ENCODE results near the gene ATP6V0A4.

ATP6V0A4 gene

DNA sequence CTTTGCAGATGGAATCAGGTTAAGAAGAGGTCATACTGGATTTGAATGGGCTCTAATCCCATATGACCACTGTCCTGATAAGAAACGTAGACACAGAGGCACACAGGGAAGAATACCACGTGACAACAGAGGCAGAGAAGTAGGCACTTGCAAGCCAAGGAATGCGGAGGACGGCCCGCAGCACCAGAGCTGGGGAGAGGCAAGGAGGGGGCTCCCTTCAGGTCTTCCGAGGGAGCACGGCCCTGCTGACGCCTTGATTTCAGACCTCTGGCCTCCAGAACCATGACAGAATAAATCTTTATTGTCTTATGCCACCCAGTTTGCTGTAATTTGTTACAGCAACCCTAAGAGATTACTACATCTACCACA is 44.9 kb downstream of the ATP6V0A4 start:
- Histone ChIP-seq H3K27ac (ENCODE audit: low read depth, low read length) (no peak overlapping the region), H3K9me3 (ENCODE audit: control insufficient read depth in 5 of 5, low read length in 5 of 5) (no peaks in the 10 kb centered on the region), H3K4me3 (ENCODE audit: low read depth in 1 of 5, low read length in 5 of 5) (no peak overlapping the region), H3K27me3 (ENCODE audit: control insufficient read depth in 5 of 5, insufficient read depth in 4 of 5, low read length in 5 of 5) (peaks cover 0 to 14% (median 8%) of the 10 kb centered on the region in 5 donors), H3K9ac (ENCODE audit: low read length in 5 of 5) (no peak overlapping the region), H3K36me3 (ENCODE audit: control insufficient read depth in 5 of 5, insufficient read depth in 5 of 5, low read length in 5 of 5) (no peaks in the 10 kb centered on the region), H3K4me1 (ENCODE audit: control insufficient read depth in 5 of 5, insufficient read depth in 5 of 5, low read length in 5 of 5) (no peaks in the 10 kb centered on the region)

DNA sequence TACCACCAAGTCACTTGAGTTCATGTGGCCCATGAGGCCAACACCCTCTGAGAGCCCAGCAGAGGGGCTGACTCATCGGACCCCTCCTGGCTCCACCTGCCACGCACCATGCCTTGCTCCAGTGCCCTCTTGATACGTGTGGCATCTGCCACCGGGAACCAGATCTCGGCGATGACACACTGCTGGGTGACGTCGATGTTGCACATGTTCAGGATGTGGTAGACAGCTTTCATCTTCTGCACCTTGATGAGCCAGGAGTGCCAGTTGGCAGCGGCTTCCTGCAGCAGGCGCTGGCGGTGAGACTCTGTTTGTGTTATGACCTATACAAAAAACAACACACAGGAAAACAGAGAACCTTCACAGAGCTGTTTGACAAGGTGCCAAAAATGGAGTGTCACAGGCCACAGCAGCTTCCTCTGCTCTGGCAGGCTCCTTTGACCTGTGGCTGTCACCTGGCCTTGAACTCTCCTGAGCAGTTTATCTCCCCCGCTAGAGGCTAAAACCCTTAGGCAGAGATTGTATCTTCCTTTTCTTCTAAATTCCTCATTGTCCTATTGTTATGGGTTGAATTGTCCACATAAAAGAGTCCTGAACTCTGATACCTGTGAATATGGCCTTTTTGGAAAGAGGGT is 45.4 kb downstream of the ATP6V0A4 start:
- Histone ChIP-seq H3K9me3 (ENCODE audit: control insufficient read depth in 5 of 5, low read length in 5 of 5) (no peaks in the 10 kb centered on the region), H3K27me3 (ENCODE audit: control insufficient read depth in 5 of 5, insufficient read depth in 4 of 5, low read length in 5 of 5) (peaks cover 0 to 14% (median 8%) of the 10 kb centered on the region in 5 donors), H3K27ac (ENCODE audit: low read depth, low read length) (no peak overlapping the region), H3K4me3 (ENCODE audit: low read depth in 1 of 5, low read length in 5 of 5) (no peak overlapping the region), H3K4me1 (ENCODE audit: control insufficient read depth in 5 of 5, insufficient read depth in 5 of 5, low read length in 5 of 5) (no peaks in the 10 kb centered on the region), H3K36me3 (ENCODE audit: control insufficient read depth in 5 of 5, insufficient read depth in 5 of 5, low read length in 5 of 5) (no peaks in the 10 kb centered on the region), H3K9ac (ENCODE audit: low read length in 5 of 5) (no peak overlapping the region)

- Histone ChIP-seq H3K36me3 (ENCODE audit: control insufficient read depth in 5 of 5, insufficient read depth in 5 of 5, low read length in 5 of 5) (no peaks in the 10 kb centered on the region), H3K9ac (ENCODE audit: low read length in 5 of 5) (no peak overlapping the region), H3K4me3 (ENCODE audit: low read depth in 1 of 5, low read length in 5 of 5) (no peak overlapping the region), H3K27ac (ENCODE audit: low read depth, low read length) (no peak overlapping the region), H3K27me3 (ENCODE audit: control insufficient read depth in 5 of 5, insufficient read depth in 4 of 5, low read length in 5 of 5) (peaks cover 0 to 14% (median 8%) of the 10 kb centered on the region in 5 donors), H3K4me1 (ENCODE audit: control insufficient read depth in 5 of 5, insufficient read depth in 5 of 5, low read length in 5 of 5) (no peaks in the 10 kb centered on the region), H3K9me3 (ENCODE audit: control insufficient read depth in 5 of 5, low read length in 5 of 5) (no peaks in the 10 kb centered on the region)
Measured at GRCh38 chr7:138750901-138751464, 47.0 kb downstream of the ATP6V0A4 start.

- Histone ChIP-seq H3K4me1 (ENCODE audit: control insufficient read depth in 5 of 5, insufficient read depth in 5 of 5, low read length in 5 of 5) (no peaks in the 10 kb centered on the region), H3K4me3 (ENCODE audit: low read depth in 1 of 5, low read length in 5 of 5) (no peak overlapping the region), H3K9me3 (ENCODE audit: control insufficient read depth in 5 of 5, low read length in 5 of 5) (no peaks in the 10 kb centered on the region), H3K36me3 (ENCODE audit: control insufficient read depth in 5 of 5, insufficient read depth in 5 of 5, low read length in 5 of 5) (no peaks in the 10 kb centered on the region), H3K27me3 (ENCODE audit: control insufficient read depth in 5 of 5, insufficient read depth in 4 of 5, low read length in 5 of 5) (peaks cover 0 to 14% (median 8%) of the 10 kb centered on the region in 5 donors), H3K27ac (ENCODE audit: low read depth, low read length) (no peak overlapping the region), H3K9ac (ENCODE audit: low read length in 5 of 5) (no peak overlapping the region)
Measured at GRCh38 chr7:138750473-138750872, 47.5 kb downstream of the ATP6V0A4 start.

GRCh38 chr7:138749960-138750359 is 48.0 kb downstream of the ATP6V0A4 start:
- Histone ChIP-seq H3K27me3 (ENCODE audit: control insufficient read depth in 5 of 5, insufficient read depth in 4 of 5, low read length in 5 of 5) (peaks cover 0 to 14% (median 8%) of the 10 kb centered on the region in 5 donors), H3K9ac (ENCODE audit: low read length in 5 of 5) (no peak overlapping the region), H3K4me1 (ENCODE audit: control insufficient read depth in 5 of 5, insufficient read depth in 5 of 5, low read length in 5 of 5) (no peaks in the 10 kb centered on the region), H3K27ac (ENCODE audit: low read depth, low read length) (no peak overlapping the region), H3K4me3 (ENCODE audit: low read depth in 1 of 5, low read length in 5 of 5) (no peak overlapping the region), H3K36me3 (ENCODE audit: control insufficient read depth in 5 of 5, insufficient read depth in 5 of 5, low read length in 5 of 5) (no peaks in the 10 kb centered on the region), H3K9me3 (ENCODE audit: control insufficient read depth in 5 of 5, low read length in 5 of 5) (no peaks in the 10 kb centered on the region)

DNA sequence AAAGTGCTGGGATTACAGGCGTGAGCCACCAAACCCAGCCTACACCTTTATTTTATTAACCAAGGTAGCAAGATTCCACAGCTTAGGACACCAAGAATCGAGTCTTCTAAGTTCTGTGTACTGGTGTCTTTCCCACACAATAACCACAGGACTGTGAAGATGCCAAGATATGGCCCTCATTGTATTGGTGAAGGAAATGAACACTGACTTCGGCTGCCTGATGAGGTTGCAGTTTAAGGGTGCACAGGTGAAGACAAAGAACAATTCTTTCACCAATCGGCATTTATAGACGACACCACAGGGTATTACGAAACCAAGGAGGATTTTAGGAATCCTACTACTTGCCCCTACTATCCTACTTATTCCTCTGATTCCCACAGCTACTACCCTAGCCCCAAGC is 49.3 kb downstream of the ATP6V0A4 start:
- no peak overlapping the region for H3K9ac ChIP-seq (ENCODE audit: low read length in 5 of 5)
- no peaks in the 10 kb centered on the region for H3K36me3 ChIP-seq (ENCODE audit: control insufficient read depth in 5 of 5, insufficient read depth in 5 of 5, low read length in 5 of 5)
- H3K4me3 ChIP-seq (ENCODE audit: low read depth in 1 of 5, low read length in 5 of 5): no peak overlapping the region
- H3K9me3 ChIP-seq (ENCODE audit: control insufficient read depth in 5 of 5, low read length in 5 of 5): no peaks in the 10 kb centered on the region
- H3K4me1 ChIP-seq (ENCODE audit: control insufficient read depth in 5 of 5, insufficient read depth in 5 of 5, low read length in 5 of 5): no peaks in the 10 kb centered on the region
- no peak overlapping the region for H3K27ac ChIP-seq (ENCODE audit: low read depth, low read length)
- H3K27me3 ChIP-seq (ENCODE audit: control insufficient read depth in 5 of 5, insufficient read depth in 4 of 5, low read length in 5 of 5): peaks cover 0 to 14% (median 8%) of the 10 kb centered on the region in 5 donors

DNA sequence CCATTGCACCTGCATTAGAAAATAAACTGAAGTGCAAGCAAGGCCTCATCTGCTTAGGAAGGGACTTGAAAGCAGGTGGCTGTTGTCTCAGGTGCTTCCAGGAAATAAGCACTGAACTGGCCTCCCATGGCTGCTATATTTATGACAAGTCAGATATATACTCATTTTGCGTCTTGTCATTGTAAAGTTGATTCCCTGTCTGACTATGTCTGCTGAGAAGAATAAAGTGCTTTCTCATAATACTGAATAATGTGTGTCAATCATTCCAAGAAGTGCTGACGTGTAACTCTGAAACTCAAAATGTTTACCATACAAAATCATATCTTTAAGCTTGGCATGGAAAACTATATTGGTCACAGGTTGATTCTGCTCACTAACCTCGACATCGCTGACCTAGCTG is 51.9 kb downstream of the ATP6V0A4 start:
- Histone ChIP-seq H3K4me3 (ENCODE audit: low read depth in 1 of 5, low read length in 5 of 5) (no peak overlapping the region), H3K9ac (ENCODE audit: low read length in 5 of 5) (no peak overlapping the region), H3K27me3 (ENCODE audit: control insufficient read depth in 5 of 5, insufficient read depth in 4 of 5, low read length in 5 of 5) (peaks cover 0 to 7% (median 4%) of the 10 kb centered on the region in 5 donors), H3K36me3 (ENCODE audit: control insufficient read depth in 5 of 5, insufficient read depth in 5 of 5, low read length in 5 of 5) (no peaks in the 10 kb centered on the region), H3K4me1 (ENCODE audit: control insufficient read depth in 5 of 5, insufficient read depth in 5 of 5, low read length in 5 of 5) (no peaks in the 10 kb centered on the region), H3K27ac (ENCODE audit: low read depth, low read length) (no peak overlapping the region), H3K9me3 (ENCODE audit: control insufficient read depth in 5 of 5, low read length in 5 of 5) (no peaks in the 10 kb centered on the region)

DNA sequence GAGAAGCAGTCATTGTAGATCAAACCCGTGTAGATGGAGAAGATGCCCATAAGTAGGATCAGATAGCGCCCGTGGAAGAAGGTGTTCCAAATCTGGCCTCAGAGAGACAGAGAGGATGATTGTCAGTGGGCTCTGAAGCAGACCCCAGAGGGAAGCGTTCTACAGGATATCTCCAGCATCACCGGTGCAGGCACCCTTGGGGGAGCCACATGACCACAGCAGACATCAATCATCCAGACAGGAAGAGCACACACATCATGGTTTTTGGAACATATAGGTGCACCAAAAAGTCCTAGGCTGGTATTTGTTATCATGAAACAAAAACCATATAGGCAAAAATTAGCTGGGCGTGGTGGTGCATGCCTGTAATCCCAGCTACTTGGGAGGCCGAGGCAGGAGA is 52.8 kb downstream of the ATP6V0A4 start:
- Histone ChIP-seq H3K4me1 (ENCODE audit: control insufficient read depth in 5 of 5, insufficient read depth in 5 of 5, low read length in 5 of 5) (no peaks in the 10 kb centered on the region), H3K27ac (ENCODE audit: low read depth, low read length) (no peak overlapping the region), H3K4me3 (ENCODE audit: low read depth in 1 of 5, low read length in 5 of 5) (no peak overlapping the region), H3K27me3 (ENCODE audit: control insufficient read depth in 5 of 5, insufficient read depth in 4 of 5, low read length in 5 of 5) (peaks cover 0 to under 1% (median 0%) of the 10 kb centered on the region in 5 donors), H3K36me3 (ENCODE audit: control insufficient read depth in 5 of 5, insufficient read depth in 5 of 5, low read length in 5 of 5) (no peaks in the 10 kb centered on the region), H3K9ac (ENCODE audit: low read length in 5 of 5) (no peak overlapping the region), H3K9me3 (ENCODE audit: control insufficient read depth in 5 of 5, low read length in 5 of 5) (no peaks in the 10 kb centered on the region)

DNA sequence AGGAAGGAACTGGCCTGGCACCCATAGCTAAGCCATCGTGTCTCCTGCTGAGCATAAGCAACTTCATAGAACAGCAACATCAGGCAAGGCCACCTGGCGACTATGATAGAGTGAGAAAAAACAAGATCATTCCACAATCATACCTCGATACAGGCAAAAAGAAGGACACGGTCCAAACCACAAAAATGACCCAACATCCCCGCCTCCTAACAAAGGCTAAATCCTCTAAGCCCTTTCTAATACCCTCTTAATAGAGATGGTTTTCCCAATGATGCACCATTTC is 56.6 kb downstream of the ATP6V0A4 start:
- Histone ChIP-seq H3K4me1 (ENCODE audit: control insufficient read depth in 5 of 5, insufficient read depth in 5 of 5, low read length in 5 of 5) (no peaks in the 10 kb centered on the region), H3K9me3 (ENCODE audit: control insufficient read depth in 5 of 5, low read length in 5 of 5) (no peaks in the 10 kb centered on the region), H3K9ac (ENCODE audit: low read length in 5 of 5) (no peak overlapping the region), H3K4me3 (ENCODE audit: low read depth in 1 of 5, low read length in 5 of 5) (no peak overlapping the region), H3K27me3 (ENCODE audit: control insufficient read depth in 5 of 5, insufficient read depth in 4 of 5, low read length in 5 of 5) (no peaks in the 10 kb centered on the region), H3K36me3 (ENCODE audit: control insufficient read depth in 5 of 5, insufficient read depth in 5 of 5, low read length in 5 of 5) (no peaks in the 10 kb centered on the region), H3K27ac (ENCODE audit: low read depth, low read length) (no peak overlapping the region)

- no peaks in the 10 kb centered on the region for H3K27me3 ChIP-seq (ENCODE audit: control insufficient read depth in 5 of 5, insufficient read depth in 4 of 5, low read length in 5 of 5)
- no peak overlapping the region for H3K4me3 ChIP-seq (ENCODE audit: low read depth in 1 of 5, low read length in 5 of 5)
- no peaks in the 10 kb centered on the region for H3K9me3 ChIP-seq (ENCODE audit: control insufficient read depth in 5 of 5, low read length in 5 of 5)
- H3K4me1 ChIP-seq (ENCODE audit: control insufficient read depth in 5 of 5, insufficient read depth in 5 of 5, low read length in 5 of 5): no peaks in the 10 kb centered on the region
- H3K36me3 ChIP-seq (ENCODE audit: control insufficient read depth in 5 of 5, insufficient read depth in 5 of 5, low read length in 5 of 5): no peaks in the 10 kb centered on the region
- H3K9ac ChIP-seq (ENCODE audit: low read length in 5 of 5): no peak overlapping the region
- H3K27ac ChIP-seq (ENCODE audit: low read depth, low read length): no peak overlapping the region
Measured at GRCh38 chr7:138739859-138740258, 58.1 kb downstream of the ATP6V0A4 start.
